Adipocyte (in vitro differentiated cells): Measurements from ENCODE around the gene KDM6A.
"Not testable (repeated sequence)": the region's sequence is repeated elsewhere in the genome, so short reads cannot be mapped to it uniquely, and the experiment has no call there.

ENCODE experiments used
- DNase-seq: peaks from one replicate; pipeline ENCODE4 v3.0.0-alpha.2; 2015; ENCODE audit warnings: low read depth
- H3K27me3 ChIP-seq: replicated peaks from 2 replicates; pipeline ENCODE4 v1.7.0; 2013; ENCODE audit warnings: mild to moderate bottlenecking, low read length, moderate library complexity; ENCODE audit not compliant: control insufficient read depth, insufficient read depth
- H3K36me3 ChIP-seq: 2 replicates; pipeline ENCODE4 v1.7.0; 2013; ENCODE audit warnings: low read length, mild to moderate bottlenecking, moderate library complexity; ENCODE audit not compliant: control insufficient read depth, insufficient read depth, severe bottlenecking
- H3K4me1 ChIP-seq: 2 replicates; pipeline ENCODE4 v1.7.0; 2013; ENCODE audit warnings: mild to moderate bottlenecking, low read length, moderate library complexity; ENCODE audit not compliant: control insufficient read depth, insufficient read depth
- H3K4me3 ChIP-seq: 2 replicates; pipeline ENCODE4 v1.7.0; 2013; ENCODE audit warnings: mild to moderate bottlenecking, low read length, moderate library complexity
- H3K9ac ChIP-seq: 2 replicates; pipeline ENCODE4 v1.7.0; 2013; ENCODE audit warnings: mild to moderate bottlenecking, low read length, moderate library complexity
- H3K9me3 ChIP-seq: 2 replicates; pipeline ENCODE4 v1.7.0; 2013; ENCODE audit warnings: mild to moderate bottlenecking, low read length, moderate library complexity; ENCODE audit not compliant: control insufficient read depth

The KDM6A gene

GRCh38 chrX:45011131-45011530 is 138.1 kb downstream of the KDM6A start:
- Histone ChIP-seq H3K4me3 (no peak overlapping the region), H3K4me1 (peaks cover 28% of the 10 kb centered on the region), H3K9me3 (no peaks in the 10 kb centered on the region), H3K27me3 (no peaks in the 10 kb centered on the region), H3K9ac (no peak overlapping the region), H3K36me3 (no peaks in the 10 kb centered on the region)
- DNase-seq, result peak; percentile 52

GRCh38 chrX:45011597-45011996 is 138.6 kb downstream of the KDM6A start:
- peaks cover 28% of the 10 kb centered on the region for H3K4me1 ChIP-seq
- no peak overlapping the region for H3K4me3 ChIP-seq
- no peak overlapping the region for H3K9ac ChIP-seq
- DNase-seq, result no peak
- no peaks in the 10 kb centered on the region for H3K36me3 ChIP-seq
- no peaks in the 10 kb centered on the region for H3K9me3 ChIP-seq
- no peaks in the 10 kb centered on the region for H3K27me3 ChIP-seq

GRCh38 chrX:45017946-45018345 is 145.0 kb downstream of the KDM6A start:
- no peaks in the 10 kb centered on the region for H3K9me3 ChIP-seq
- H3K9ac ChIP-seq, result no peak overlapping the region
- peaks cover 11% of the 10 kb centered on the region for H3K4me1 ChIP-seq
- no peaks in the 10 kb centered on the region for H3K36me3 ChIP-seq
- DNase-seq, result no peak
- no peak overlapping the region for H3K4me3 ChIP-seq
- no peaks in the 10 kb centered on the region for H3K27me3 ChIP-seq

- H3K27me3 ChIP-seq, result no peaks in the 10 kb centered on the region
- DNase-seq, result no peak
These were observed 149.2 kb downstream of the KDM6A start for GRCh38 chrX:45022150-45022549.

GRCh38 chrX:45024501-45024900 is 151.5 kb downstream of the KDM6A start:
- no peaks in the 10 kb centered on the region for H3K36me3 ChIP-seq
- DNase-seq, result no peak
- no peaks in the 10 kb centered on the region for H3K4me1 ChIP-seq
- H3K9ac ChIP-seq, result no peak overlapping the region
- no peak overlapping the region for H3K4me3 ChIP-seq
- H3K9me3 ChIP-seq, result no peaks in the 10 kb centered on the region
- no peaks in the 10 kb centered on the region for H3K27me3 ChIP-seq

More at GRCh38 chrX:45022150-45022549, 149.2 kb downstream of the KDM6A start:
- H3K4me3 ChIP-seq, result no peak overlapping the region
- no peaks in the 10 kb centered on the region for H3K9me3 ChIP-seq
- no peak overlapping the region for H3K9ac ChIP-seq
- H3K36me3 ChIP-seq, result no peaks in the 10 kb centered on the region
- H3K4me1 ChIP-seq, result peaks cover 7% of the 10 kb centered on the region

GRCh38 chrX:45026036-45026435 is 153.0 kb downstream of the KDM6A start:
- no peak for DNase-seq
- Histone ChIP-seq H3K27me3 (no peaks in the 10 kb centered on the region), H3K9me3 (no peaks in the 10 kb centered on the region), H3K4me3 (no peak overlapping the region), H3K36me3 (no peaks in the 10 kb centered on the region), H3K9ac (no peak overlapping the region), H3K4me1 (no peaks in the 10 kb centered on the region)

GRCh38 chrX:45031830-45032378 is 158.9 kb downstream of the KDM6A start:
- Histone ChIP-seq H3K4me1 (no peaks in the 10 kb centered on the region), H3K4me3 (no peak overlapping the region), H3K9me3 (no peaks in the 10 kb centered on the region), H3K9ac (no peak overlapping the region), H3K27me3 (no peaks in the 10 kb centered on the region), H3K36me3 (no peaks in the 10 kb centered on the region)
- DNase-seq, result no peak

GRCh38 chrX:45035071-45035470 is 162.1 kb downstream of the KDM6A start:
- Histone ChIP-seq H3K4me3 (no peak overlapping the region), H3K4me1 (no peaks in the 10 kb centered on the region), H3K9ac (no peak overlapping the region), H3K27me3 (no peaks in the 10 kb centered on the region), H3K9me3 (no peaks in the 10 kb centered on the region), H3K36me3 (no peaks in the 10 kb centered on the region)
- DNase-seq, result no peak

- Histone ChIP-seq H3K4me1 (no peaks in the 10 kb centered on the region), H3K36me3 (no peaks in the 10 kb centered on the region), H3K27me3 (no peaks in the 10 kb centered on the region), H3K9ac (no peak overlapping the region), H3K4me3 (no peak overlapping the region), H3K9me3 (no peaks in the 10 kb centered on the region)
- no peak for DNase-seq
These were observed 163.2 kb downstream of the KDM6A start for GRCh38 chrX:45036161-45036560.

- not testable (repeated sequence) for H3K4me1 ChIP-seq, DNase-seq
These were observed 167.1 kb downstream of the KDM6A start for GRCh38 chrX:45040137-45040536.

GRCh38 chrX:45046417-45046816 is 173.4 kb downstream of the KDM6A start:
- H3K36me3 ChIP-seq, result peaks cover 6% of the 10 kb centered on the region
- H3K4me3 ChIP-seq, result no peak overlapping the region
- DNase-seq, result no peak
- H3K27me3 ChIP-seq, result no peaks in the 10 kb centered on the region
- H3K9ac ChIP-seq, result no peak overlapping the region
- no peaks in the 10 kb centered on the region for H3K9me3 ChIP-seq
- H3K4me1 ChIP-seq, result no peaks in the 10 kb centered on the region

More at GRCh38 chrX:45040137-45040536, 167.1 kb downstream of the KDM6A start:
- H3K36me3 ChIP-seq, H3K9ac ChIP-seq, H3K4me3 ChIP-seq, H3K27me3 ChIP-seq, H3K9me3 ChIP-seq: not testable (repeated sequence)

- Histone ChIP-seq H3K9me3 (no peaks in the 10 kb centered on the region), H3K36me3 (peaks cover 6% of the 10 kb centered on the region), H3K4me3 (no peak overlapping the region), H3K9ac (no peak overlapping the region), H3K27me3 (no peaks in the 10 kb centered on the region), H3K4me1 (no peaks in the 10 kb centered on the region)
- DNase-seq, result no peak
These were observed 177.6 kb downstream of the KDM6A start for GRCh38 chrX:45050558-45050957.
